ENCODE data around the gene TEC.

Gene TEC

DNA sequence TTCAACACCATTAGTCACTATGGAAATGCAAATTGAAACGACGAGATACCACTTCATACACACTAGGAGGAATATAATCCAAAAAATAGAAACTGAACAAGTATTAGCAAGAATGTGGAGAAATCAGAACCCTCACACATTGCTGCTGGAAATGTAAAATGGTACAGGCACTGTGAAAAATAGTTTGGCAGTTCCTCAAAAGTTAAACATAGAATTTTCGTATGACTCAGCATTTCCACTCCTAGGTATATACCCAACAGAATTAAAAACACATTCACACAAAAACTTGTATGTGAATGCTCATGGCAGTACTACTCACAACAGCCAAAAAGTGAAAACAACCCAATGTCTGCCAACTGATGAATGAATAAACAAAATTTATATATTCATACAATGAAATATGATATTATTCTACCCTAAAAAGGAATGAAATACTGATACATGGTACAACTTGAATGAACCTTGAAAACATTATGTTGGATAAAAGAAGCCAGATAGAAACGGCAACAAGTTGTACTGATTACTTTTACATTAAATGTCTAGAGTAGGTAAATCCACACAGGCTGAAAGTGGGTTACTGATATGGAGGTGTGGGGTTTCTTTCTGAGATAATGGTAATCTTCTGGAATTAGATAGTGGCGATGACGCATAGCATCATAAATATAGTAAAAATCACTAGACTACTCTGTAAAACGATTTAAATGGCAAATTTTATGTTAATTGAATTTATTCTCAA, 22.3 kb downstream of the TEC start:
- H3K27ac ChIP-seq, result no peak overlapping the region
- no peak for DNase-seq (ENCODE audit: low spot score)
- ChIA-PET POLR2A (ENCODE audit: low non-redundant PET) (no interaction called here), CTCF (no interaction called here)
- TF ChIP-seq, protein P1, sequence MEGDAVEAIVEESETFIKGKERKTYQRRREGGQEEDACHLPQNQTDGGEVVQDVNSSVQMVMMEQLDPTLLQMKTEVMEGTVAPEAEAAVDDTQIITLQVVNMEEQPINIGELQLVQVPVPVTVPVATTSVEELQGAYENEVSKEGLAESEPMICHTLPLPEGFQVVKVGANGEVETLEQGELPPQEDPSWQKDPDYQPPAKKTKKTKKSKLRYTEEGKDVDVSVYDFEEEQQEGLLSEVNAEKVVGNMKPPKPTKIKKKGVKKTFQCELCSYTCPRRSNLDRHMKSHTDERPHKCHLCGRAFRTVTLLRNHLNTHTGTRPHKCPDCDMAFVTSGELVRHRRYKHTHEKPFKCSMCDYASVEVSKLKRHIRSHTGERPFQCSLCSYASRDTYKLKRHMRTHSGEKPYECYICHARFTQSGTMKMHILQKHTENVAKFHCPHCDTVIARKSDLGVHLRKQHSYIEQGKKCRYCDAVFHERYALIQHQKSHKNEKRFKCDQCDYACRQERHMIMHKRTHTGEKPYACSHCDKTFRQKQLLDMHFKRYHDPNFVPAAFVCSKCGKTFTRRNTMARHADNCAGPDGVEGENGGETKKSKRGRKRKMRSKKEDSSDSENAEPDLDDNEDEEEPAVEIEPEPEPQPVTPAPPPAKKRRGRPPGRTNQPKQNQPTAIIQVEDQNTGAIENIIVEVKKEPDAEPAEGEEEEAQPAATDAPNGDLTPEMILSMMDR (conservative IDR thresholded peaks at IDR 0.05; ENCODE audit: low read depth), result no peak

DNA sequence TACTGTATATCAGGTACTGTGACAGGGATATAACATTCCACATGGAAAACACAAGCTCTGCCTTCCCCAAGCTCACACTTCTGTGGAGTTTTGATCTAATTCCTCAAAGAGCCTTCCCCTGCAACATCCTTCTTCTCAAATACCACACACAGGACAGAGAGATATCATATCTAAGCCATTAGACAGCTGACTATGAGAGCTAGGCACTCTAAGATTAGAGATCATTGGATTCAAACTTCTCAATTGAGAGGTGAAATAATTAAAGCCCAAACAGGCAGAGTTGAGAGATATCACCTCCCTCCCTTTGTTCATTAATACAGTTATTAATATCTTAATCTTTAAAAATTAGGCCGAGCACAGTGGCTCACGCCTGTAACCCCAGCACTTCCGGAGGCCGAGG, 25.0 kb downstream of the TEC start:
- DNase-seq (ENCODE audit: low spot score), result no peak
- no peak overlapping the region for H3K27ac ChIP-seq
- CTCF ChIA-PET, result interaction anchor here (1.0 kb wide), 1 partner anchor 71 kb away, joined by 3 read pairs; no protein-coding TSS in a partner anchor
- TF ChIP-seq, protein P1 (conservative IDR thresholded peaks at IDR 0.05; ENCODE audit: low read depth), result no peak
- POLR2A ChIA-PET (ENCODE audit: low non-redundant PET), result no interaction called here

DNA sequence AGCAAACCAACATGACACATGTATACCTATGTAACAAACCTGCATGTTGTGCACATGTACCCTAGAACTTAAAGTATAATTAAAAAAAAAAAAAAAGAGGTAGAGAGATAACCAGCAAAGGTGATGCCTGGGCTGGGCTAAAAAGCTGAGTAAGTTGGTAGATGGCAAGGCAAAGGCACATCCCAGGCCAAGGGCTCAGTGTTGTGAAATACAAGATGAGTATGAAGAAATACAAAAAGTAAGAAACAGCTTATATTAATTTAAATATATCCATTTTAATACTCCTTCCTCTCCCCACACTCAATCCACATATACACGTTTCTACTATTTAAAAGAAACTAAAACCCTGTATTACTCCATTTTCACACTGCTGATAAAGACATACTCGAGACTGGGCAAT, 25.8 kb downstream of the TEC start:
- TF ChIP-seq, protein P1 (conservative IDR thresholded peaks at IDR 0.05; ENCODE audit: low read depth), result no peak
- ChIA-PET POLR2A (ENCODE audit: low non-redundant PET) (no interaction called here), CTCF (interaction anchor here (0.6 kb wide), 1 partner anchor 50 kb away, joined by 3 read pairs; no protein-coding TSS in a partner anchor)
- no peak overlapping the region for H3K27ac ChIP-seq
- no peak for DNase-seq (ENCODE audit: low spot score)

DNA sequence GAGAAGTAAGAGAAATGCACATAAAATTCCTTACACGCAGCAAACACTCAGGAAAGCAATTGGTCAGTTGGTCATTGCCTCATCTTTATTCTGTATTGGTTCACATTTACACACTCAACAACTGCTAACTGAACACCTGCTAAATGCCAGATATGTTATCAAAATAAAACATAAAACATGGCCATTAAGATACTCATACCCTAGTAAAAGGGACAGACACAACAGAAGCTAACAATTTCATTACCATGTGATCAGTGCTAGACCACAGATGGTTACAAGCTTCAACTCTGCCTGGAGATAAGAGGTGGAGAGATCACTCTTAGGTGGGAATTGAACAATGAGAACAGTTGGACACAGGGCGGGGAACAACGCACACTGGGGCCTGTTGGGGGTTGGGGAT, 26.2 kb downstream of the TEC start:
- no peak overlapping the region for H3K27ac ChIP-seq
- CTCF ChIA-PET, result interaction anchor here (0.5 to 0.7 kb wide), 2 partner anchors 28 to 30 kb away, joined by 3 to 4 read pairs; no protein-coding TSS in a partner anchor
- TF ChIP-seq, protein P1 (conservative IDR thresholded peaks at IDR 0.05; ENCODE audit: low read depth), result no peak
- DNase-seq (ENCODE audit: low spot score), result no peak
- POLR2A ChIA-PET (ENCODE audit: low non-redundant PET), result no interaction called here

DNA sequence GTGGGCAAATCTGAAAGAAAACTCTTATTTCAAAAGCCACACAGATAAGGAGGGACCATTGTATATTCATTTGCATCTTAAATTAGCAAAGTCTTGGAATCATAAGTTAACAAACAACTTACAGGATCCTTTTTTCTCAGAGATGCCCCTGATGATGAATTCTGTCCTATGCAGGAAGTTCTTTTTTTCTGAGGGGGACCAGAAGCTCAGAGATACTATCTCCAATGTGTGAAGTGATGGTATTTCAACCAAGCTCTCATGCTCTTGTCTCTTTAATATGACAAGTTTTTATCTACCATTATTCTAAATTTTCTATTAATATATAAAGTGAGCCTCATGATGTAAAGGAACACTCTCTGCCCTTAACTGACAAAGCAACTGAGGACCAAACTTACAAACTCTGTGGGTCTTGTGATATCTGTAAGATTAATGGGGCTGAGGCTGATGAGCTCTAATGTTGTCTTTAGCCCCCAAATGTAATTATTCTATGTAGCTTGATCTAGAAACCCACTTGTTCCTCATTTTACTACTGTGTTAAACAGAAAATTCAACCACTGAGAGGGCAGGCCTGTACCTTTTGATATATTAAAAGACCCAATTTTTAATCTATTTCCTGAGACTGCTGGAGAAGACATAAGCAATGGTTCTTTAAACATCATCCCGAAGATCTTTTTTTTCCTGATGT, 27.0 kb downstream of the TEC start:
- POLR2A ChIA-PET (ENCODE audit: low non-redundant PET), result no interaction called here
- no peak overlapping the region for H3K27ac ChIP-seq
- CTCF ChIA-PET, result interaction anchor here (0.5 to 0.7 kb wide), 2 partner anchors 29 to 36 kb away, joined by 3 to 4 read pairs; no protein-coding TSS in a partner anchor
- TF ChIP-seq, protein P1 (conservative IDR thresholded peaks at IDR 0.05; ENCODE audit: low read depth), result no peak
- DNase-seq (ENCODE audit: low spot score), result no peak

DNA sequence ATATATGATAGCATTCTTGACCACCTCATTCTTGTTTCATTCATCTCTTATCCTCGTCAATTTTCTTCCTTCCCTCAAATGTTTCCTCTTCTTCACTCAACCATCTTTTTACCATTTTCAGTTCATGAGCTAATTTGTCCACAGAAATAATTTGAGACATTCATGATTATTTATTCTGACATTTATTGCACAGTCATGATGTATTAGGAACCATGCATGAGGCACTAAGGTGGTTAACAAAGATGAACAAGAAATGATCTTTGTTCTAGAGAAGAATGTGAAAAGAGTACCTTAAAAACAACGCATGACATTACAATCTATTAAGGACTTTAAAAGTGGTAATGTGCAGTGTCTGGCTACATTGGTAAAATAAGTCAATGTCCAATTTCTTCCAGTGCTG, 27.9 kb downstream of the TEC start:
- CTCF ChIA-PET, result no interaction called here
- no peak for DNase-seq (ENCODE audit: low spot score)
- no peak overlapping the region for H3K27ac ChIP-seq
- POLR2A ChIA-PET (ENCODE audit: low non-redundant PET), result no interaction called here
- TF ChIP-seq, protein P1 (conservative IDR thresholded peaks at IDR 0.05; ENCODE audit: low read depth), result no peak

Measured in RWPE1 (cell line).